Peyer's patch (tissue), 4 donors: ENCODE results near the gene RIPPLY3. TPM values are rescaled to one million over a fixed set of nuclear protein-coding genes. Genes with fewer than 3 reads are reported as not detected.

Experiments used
- DNase-seq, 3 donors: peaks; one replicate each; pipeline ENCODE4 v3.0.0-alpha.2; 2017 to 2019
- H3K27ac ChIP-seq, 4 donors: fragments of 200-600 bp; sonication (generic); one replicate each; pipeline ENCODE4 v1.5.1; 2016 to 2019
- H3K27me3 ChIP-seq, 2 donors: fragments of 200-600 bp; sonication (generic); one replicate each; pipeline ENCODE4 v1.5.1; 2019
- H3K36me3 ChIP-seq, 3 donors: fragments of 200-600 bp; sonication (generic); one replicate each; pipeline ENCODE4 v1.5.1; 2016 to 2019
- H3K4me1 ChIP-seq, 4 donors: fragments of 200-600 bp; sonication (generic); one replicate each; pipeline ENCODE4 v1.5.1; 2016 to 2019
- H3K4me3 ChIP-seq, 4 donors: fragments of 200-600 bp; sonication (generic); 1 replicate in 3 of 4; 2 replicates in 1 of 4; pipeline ENCODE4 v1.5.1; 2016 to 2019; ENCODE audit warnings: mild to moderate bottlenecking in 1 of 4
- H3K9me3 ChIP-seq, 4 donors: fragments of 200-600 bp; sonication (generic); one replicate each; pipeline ENCODE4 v1.5.1; 2016 to 2019; ENCODE audit warnings: mild to moderate bottlenecking in 1 of 4
- POLR2A ChIP-seq, 2 donors: fragments of 450-650 bp; IDR thresholded peaks; one replicate each; pipeline ENCODE4 v1.5.1; 2017; ENCODE audit warnings: antibody characterized with exemption in 2 of 2, mild to moderate bottlenecking in 2 of 2, moderate library complexity in 2 of 2
- total RNA-seq, 4 donors: library from RNA; depleted of rRNA; stranded (reverse); fragments of >200 nt; gene quantifications; one replicate each; pipeline ENCODE4 v1.1.0, GENCODE V29; 2016
- TF ChIP-seq, protein P1 (sequence below), 6 experiments: fragments of 450-650 bp in 4 of 6; fragments of 200-600 bp in 2 of 6; sonication (generic) in 1 of 6; IDR thresholded peaks; one replicate each; pipeline ENCODE4 v1.5.1; 2017 to 2019; ENCODE audit warnings: antibody characterized with exemption in 6 of 6, mild to moderate bottlenecking in 3 of 6, moderate library complexity in 1 of 6

Gene RIPPLY3
- total RNA-seq, 4 donors from 2014 or later: 0.54 to 3.3 TPM; not detected in 2

- Histone ChIP-seq H3K4me3 (no peak overlapping the region), H3K9me3 (no peaks in the 10 kb centered on the region), H3K27me3 (no peaks in the 10 kb centered on the region), H3K4me1 (peaks cover 0 to 12% (median 1%) of the 10 kb centered on the region in 4 donors), H3K27ac (no peak overlapping the region), H3K36me3 (no peaks in the 10 kb centered on the region)
- no peak for DNase-seq
- TF ChIP-seq, protein P1, sequence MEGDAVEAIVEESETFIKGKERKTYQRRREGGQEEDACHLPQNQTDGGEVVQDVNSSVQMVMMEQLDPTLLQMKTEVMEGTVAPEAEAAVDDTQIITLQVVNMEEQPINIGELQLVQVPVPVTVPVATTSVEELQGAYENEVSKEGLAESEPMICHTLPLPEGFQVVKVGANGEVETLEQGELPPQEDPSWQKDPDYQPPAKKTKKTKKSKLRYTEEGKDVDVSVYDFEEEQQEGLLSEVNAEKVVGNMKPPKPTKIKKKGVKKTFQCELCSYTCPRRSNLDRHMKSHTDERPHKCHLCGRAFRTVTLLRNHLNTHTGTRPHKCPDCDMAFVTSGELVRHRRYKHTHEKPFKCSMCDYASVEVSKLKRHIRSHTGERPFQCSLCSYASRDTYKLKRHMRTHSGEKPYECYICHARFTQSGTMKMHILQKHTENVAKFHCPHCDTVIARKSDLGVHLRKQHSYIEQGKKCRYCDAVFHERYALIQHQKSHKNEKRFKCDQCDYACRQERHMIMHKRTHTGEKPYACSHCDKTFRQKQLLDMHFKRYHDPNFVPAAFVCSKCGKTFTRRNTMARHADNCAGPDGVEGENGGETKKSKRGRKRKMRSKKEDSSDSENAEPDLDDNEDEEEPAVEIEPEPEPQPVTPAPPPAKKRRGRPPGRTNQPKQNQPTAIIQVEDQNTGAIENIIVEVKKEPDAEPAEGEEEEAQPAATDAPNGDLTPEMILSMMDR (IDR thresholded peaks at IDR 0.05): no peak
- TF ChIP-seq POLR2A (IDR thresholded peaks at IDR 0.05): no peak
Observed at GRCh38 chr21:36976228-36976861, 30.2 kb upstream of the RIPPLY3 start.

GRCh38 chr21:36976882-36977651 lies 29.4 kb upstream of the RIPPLY3 start:
- Histone ChIP-seq H3K36me3 (no peaks in the 10 kb centered on the region), H3K27me3 (no peaks in the 10 kb centered on the region), H3K9me3 (no peaks in the 10 kb centered on the region), H3K27ac (no peak overlapping the region), H3K4me1 (peaks cover 0 to 12% (median 1%) of the 10 kb centered on the region in 4 donors), H3K4me3 (no peak overlapping the region)
- peak in 2 of 3 donors; percentile 29 to 64 for DNase-seq
- TF ChIP-seq POLR2A (IDR thresholded peaks at IDR 0.05): no peak
- TF ChIP-seq, protein P1 (IDR thresholded peaks at IDR 0.05): peak; percentile 35 to 76 (median 58)

DNA sequence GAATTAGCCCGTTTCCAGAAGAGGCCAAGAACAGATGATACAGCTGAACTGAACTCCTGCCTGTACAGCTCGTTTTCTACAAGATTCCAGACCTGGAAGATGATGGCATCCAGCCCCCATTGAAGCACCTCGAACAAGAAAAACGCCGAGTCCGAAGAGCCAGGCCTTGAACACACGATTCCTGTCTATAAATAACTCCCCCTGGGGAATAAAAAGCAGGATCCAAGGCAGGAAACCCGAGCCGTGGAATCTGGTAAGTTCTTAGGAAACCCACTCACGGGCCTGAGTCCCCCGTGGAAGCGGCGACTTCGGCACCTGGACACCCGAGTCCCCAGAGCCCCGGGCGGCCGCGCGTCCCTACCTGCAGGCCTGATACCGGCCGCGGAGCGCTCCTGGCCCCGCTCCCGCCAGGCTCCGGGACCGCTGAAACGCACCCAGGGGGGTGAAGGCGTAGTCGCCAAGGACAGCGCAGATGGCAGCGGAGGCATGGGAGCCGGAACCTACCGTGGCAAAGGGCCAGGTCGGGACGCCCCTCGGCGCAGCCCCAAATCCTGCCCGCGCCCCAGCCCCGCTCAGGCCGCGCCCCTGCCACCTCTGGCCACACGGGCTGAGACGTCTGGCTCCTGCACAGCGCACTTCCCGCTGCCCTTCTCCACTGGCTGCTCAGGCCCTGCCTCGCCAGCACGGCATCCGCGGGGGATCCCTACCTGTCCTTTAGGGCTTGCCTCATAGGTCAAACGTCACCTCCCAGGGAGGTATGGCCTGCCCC lies 26.0 kb upstream of the RIPPLY3 start:
- Histone ChIP-seq H3K4me1 (peaks cover 0 to 12% (median 1%) of the 10 kb centered on the region in 4 donors), H3K4me3 (peak overlapping the region; percentile 26 to 62 (median 48)), H3K36me3 (no peaks in the 10 kb centered on the region), H3K9me3 (no peaks in the 10 kb centered on the region), H3K27me3 (no peaks in the 10 kb centered on the region), H3K27ac (no peak overlapping the region)
- TF ChIP-seq, protein P1 (IDR thresholded peaks at IDR 0.05): peak in 2 of 6 experiments; percentile 15 to 18
- no peak for TF ChIP-seq POLR2A (IDR thresholded peaks at IDR 0.05)
- DNase-seq: peak in 1 of 3 donors; percentile 66

GRCh38 chr21:36981049-36981391 lies 25.5 kb upstream of the RIPPLY3 start:
- no peak for DNase-seq
- Histone ChIP-seq H3K27ac (no peak overlapping the region), H3K4me1 (peaks cover 0 to 12% (median 1%) of the 10 kb centered on the region in 4 donors), H3K36me3 (no peaks in the 10 kb centered on the region), H3K9me3 (no peaks in the 10 kb centered on the region), H3K4me3 (peak overlapping the region in 3 of 4 donors; percentile 39 to 62 (median 58)), H3K27me3 (no peaks in the 10 kb centered on the region)
- TF ChIP-seq, protein P1 (IDR thresholded peaks at IDR 0.05): no peak
- TF ChIP-seq POLR2A (IDR thresholded peaks at IDR 0.05): no peak

GRCh38 chr21:36981977-36982700 lies 24.4 kb upstream of the RIPPLY3 start:
- Histone ChIP-seq H3K9me3 (no peaks in the 10 kb centered on the region), H3K4me3 (no peak overlapping the region), H3K27me3 (no peaks in the 10 kb centered on the region), H3K36me3 (no peaks in the 10 kb centered on the region), H3K4me1 (peaks cover 0 to 11% (median 1%) of the 10 kb centered on the region in 4 donors), H3K27ac (no peak overlapping the region)
- TF ChIP-seq POLR2A (IDR thresholded peaks at IDR 0.05): no peak
- TF ChIP-seq, protein P1 (IDR thresholded peaks at IDR 0.05): no peak
- no peak for DNase-seq
